Uterine smooth muscle cell (primary cell): ENCODE results near the gene PYCR2. TPM values are rescaled to one million over a fixed set of nuclear protein-coding genes. Genes with fewer than 3 reads are reported as not detected.

Experiments
- total RNA-seq: library from RNA; depleted of rRNA; stranded (reverse); fragments of >200 nt; gene quantifications from 2 replicates; pipeline ENCODE4 v1.2.3, GENCODE V29; 2014

The PYCR2 gene
- total RNA-seq, result 38.3 and 51.4 TPM in 2 replicates

DNA sequence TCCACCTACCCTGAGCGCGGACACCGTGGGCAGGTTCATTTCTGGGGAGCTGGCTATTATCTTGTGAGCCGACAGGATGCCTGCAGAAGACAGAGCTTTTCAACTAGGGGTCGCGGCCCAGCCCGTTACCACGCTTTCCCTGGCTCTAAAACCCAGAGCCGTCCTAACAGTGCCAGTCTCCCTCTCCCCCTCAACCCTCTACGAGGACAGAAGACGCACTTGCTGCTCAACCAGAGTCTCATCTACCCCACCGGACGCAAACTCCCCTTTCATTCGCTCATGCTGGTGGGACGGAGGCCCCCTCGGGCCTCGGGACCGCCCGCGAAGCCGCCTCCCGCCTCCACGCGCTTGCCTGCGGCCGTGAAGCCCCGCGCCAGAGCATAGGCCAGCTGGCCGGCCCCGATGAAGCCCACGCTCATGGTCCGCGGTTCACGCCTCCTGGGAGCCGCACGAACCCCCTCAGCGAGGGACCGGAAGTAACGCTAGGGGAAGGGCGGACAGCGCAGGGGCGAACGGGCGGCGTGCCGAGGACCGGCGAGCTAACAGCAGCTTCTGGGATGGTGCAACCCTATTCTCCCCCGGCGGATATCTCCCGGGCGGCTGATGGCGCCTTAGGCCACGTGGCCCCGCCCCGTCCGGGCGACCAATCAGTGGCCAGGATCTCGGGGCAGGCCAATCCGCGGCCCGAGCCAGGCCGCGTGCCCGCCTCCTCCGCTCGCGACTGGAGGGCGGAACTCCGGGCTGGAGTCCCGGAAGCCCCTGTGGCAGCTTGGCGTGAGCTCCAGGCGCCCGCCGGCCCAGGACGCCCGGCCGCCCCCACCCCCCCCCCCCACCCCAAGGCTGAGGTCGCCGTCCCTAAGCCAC is at the start of gene PYCR2:
Gene PYCR2, minus strand, starts transcription at position 559 of the 864 bp plus-strand sequence. Its CDS starts 140 bp downstream, at position 419.

DNA sequence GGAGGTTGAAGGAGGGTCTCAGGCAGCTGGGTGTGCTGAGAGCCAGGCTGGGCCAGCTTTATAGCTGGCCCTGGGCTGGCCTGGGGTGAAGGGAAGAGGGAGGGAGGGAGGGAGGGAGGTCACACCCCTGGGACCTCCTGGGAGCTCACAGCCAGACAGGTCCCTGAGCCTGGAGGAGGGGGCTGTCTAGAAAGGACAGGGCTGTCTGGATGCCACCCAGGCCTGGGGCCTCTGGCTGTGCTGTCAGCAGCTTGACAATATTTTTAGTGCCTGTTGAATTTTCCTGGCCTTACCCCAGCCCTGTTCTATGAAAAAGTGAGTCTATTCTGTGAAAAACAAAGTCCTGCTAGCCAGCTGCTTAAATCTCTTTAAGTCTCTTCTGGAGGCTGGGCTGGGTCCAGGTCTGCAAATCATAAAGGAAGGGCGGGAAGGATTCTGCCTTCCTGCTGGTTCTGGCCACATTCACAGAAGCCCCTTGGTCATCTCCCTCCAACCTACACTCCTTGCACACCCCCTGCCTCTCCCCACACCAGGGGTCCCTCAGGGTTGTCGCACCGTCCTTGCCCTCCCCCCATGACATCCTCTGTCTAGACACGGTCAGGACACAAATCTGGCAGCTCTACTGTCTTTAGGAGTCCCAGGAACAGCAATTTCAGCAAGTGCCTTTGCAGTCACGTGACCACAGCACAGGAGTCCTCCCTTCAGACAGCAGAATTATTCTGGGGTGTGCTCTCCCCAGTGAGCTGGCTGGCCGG is 17.3 kb upstream of the PYCR2 start, which contains the start of gene LEFTY2:
Gene LEFTY2, minus strand, starts transcription at position 34 of the 755 bp plus-strand sequence. CDS start 80 bp downstream, outside the sequence.

DNA sequence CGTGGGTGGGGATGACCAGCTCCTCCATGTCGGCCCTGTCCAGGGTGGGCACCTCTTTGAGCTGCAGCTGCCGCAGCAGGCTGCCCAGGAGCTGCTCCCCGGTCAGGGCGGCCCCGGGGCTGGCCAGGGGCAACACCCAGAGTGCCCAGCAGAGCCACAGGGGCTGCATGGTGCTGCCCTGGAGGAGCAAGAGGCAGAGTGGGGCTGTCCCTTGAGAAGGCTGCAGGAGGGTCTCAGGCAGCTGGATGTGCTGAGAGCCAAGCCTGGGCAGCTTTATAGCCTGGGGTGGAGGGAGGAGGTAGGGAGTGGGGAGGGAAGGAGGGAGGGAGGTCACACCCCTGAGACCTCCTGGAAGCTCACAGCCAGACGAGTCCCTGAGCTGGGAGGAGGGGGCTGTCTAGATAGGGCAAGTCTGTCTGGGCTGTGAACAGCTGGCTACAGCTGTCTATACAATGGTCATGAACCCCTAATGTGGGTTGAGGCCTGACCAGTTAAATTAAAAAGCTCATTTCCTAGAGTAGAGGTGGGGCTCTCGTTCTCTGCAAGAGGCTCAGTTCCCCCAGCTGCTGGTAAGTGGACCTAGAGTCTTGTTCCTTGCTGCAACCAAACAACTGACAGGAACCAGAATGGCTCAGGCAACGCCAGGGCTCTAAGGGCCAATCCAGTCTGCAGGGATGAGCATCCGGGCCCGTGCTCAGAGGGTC is 35.0 kb downstream of the PYCR2 start, which contains the start of gene LEFTY1:
Gene LEFTY1, minus strand, starts transcription at position 249 of the 704 bp plus-strand sequence. Its CDS starts 80 bp downstream, at position 169.

DNA sequence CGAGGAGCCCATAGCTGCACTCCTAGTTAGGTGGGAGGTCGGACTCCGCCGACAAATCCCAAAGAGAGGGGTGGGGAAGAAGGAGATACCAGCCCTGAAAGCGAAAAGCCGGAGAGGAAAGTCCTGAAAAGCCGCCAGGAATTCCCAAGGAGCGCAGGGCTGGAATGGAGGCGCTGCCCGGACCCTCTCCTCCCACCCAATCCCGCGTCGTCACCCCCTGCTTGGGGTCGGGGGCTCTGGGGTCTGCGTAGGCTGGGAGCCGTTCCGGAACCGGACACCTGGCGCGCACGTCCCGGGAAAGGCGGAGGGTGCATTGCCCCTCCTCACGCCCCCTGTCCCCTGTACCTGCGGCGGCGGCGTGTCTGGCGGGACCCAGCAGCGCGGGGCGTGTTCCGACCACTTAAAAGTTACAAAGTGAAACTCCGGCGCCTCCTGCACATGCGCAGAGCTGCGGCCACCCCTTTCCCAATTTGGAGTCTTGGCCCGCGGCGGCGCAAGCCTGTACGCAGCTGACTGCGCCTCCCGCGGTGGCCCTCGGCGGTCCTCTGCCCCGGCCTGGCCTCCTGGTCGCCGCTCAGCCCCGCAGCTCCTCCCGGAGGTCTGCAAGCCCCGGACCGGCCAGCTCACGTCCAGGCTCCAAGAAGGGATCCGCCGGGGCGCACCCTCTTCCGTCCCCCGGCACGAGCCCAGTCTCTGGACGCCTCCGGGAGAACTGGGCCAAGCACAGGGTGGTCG is 41.9 kb downstream of the PYCR2 start, which contains the start of gene TMEM63A:
Gene TMEM63A, minus strand, starts transcription at position 422 of the 735 bp plus-strand sequence. CDS start 4,800 bp downstream, outside the sequence.

Other genes with a start within 250 kb of the PYCR2 start
- gene SRP9, start 146.4 kb downstream of the PYCR2 start, total RNA-seq, result 236 and 303 TPM in 2 replicates
- 8.0 and 21.7 TPM in 2 replicates for gene EPHX1, start 114.1 kb downstream of the PYCR2 start, total RNA-seq
- gene TMEM63A, start 41.9 kb downstream of the PYCR2 start, total RNA-seq, result 15.2 and 20.5 TPM in 2 replicates
- gene LEFTY1, start 35.1 kb downstream of the PYCR2 start, total RNA-seq, result not detected in 2 replicates
- under 0.01 TPM in 1 of 2 replicates, not detected in the other for gene LEFTY2, start 17.0 kb upstream of the PYCR2 start, total RNA-seq
- 31.8 and 34.0 TPM in 2 replicates for gene SDE2, start 75.1 kb upstream of the PYCR2 start, total RNA-seq
- gene H3-3A, start 138.5 kb upstream of the PYCR2 start, total RNA-seq, result 83.7 and 88.1 TPM in 2 replicates